Mononuclear cell (primary cell): Measurements from ENCODE around the gene IQCK. TPM values are rescaled to one million over a fixed set of nuclear protein-coding genes. Genes with fewer than 3 reads are reported as not detected.

ENCODE experiments used
- H3K27me3 ChIP-seq: 2 replicates; pipeline ENCODE4 v1.6.0; 2011; ENCODE audit warnings: low read length, control low read depth; ENCODE audit not compliant: insufficient read depth
- H3K4me1 ChIP-seq: 2 replicates; pipeline ENCODE4 v1.5.1; 2011; ENCODE audit warnings: mild to moderate bottlenecking, low read length, control low read depth; ENCODE audit not compliant: insufficient read depth
- H3K4me3 ChIP-seq: 2 replicates; pipeline ENCODE4 v1.5.1; 2011; ENCODE audit warnings: mild to moderate bottlenecking, low read length, moderate library complexity
- H3K9me3 ChIP-seq: 2 replicates; pipeline ENCODE4 v1.5.1; 2011; ENCODE audit warnings: low read depth, mild to moderate bottlenecking, control low read depth, low read length
- total RNA-seq: library from RNA; depleted of rRNA; stranded (reverse); fragments of >200 nt; gene quantifications from one replicate; pipeline ENCODE4 v1.2.3, GENCODE V29; 2012

IQCK gene
- total RNA-seq, 1 donor = 1.9 TPM

DNA sequence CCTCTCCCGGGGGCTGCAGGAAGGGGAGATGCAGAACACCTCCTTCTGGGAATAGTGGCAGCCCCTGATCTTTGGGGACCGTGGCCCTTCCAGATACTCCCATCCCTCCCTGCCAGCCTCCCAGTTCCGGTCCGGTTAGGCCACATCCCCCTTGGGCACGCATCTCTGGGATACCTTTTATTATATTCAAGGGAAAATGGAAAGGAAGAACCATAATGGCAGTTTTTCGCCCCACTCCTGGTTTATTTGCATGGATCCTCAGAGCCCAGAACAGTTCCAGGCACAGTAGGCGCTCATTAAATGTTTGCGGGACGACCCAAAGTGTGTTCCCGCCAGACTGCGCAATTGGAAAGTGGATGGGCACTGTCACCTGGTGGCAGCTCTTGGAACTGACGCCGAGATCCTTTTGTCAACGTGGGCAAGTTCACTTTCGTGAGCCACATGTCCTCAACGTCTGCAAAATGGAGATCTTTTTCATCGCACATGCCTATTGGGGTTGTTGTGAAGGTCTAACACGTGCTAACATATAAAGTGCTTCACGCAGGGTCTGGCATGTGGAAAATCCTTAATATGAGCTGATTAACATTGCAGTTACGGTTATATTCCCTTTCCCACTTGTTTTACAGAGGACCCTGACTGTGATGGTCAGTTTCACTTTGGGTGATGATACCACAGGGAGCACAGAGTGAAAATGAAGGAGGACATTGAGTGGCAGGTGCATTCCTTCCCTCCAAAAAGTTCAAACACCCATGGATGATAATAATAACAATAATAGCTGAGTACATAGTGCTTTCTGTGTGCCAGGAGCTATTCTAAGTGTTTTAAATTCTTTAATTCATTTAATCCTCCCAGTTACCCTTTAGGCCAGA lies 168.2 kb downstream of the IQCK start:
- H3K4me1 ChIP-seq = peaks cover 23% of the 10 kb centered on the region
- peaks cover 33% of the 10 kb centered on the region for H3K27me3 ChIP-seq
- no peak overlapping the region for H3K4me3 ChIP-seq
- H3K9me3 ChIP-seq = no peaks in the 10 kb centered on the region

DNA sequence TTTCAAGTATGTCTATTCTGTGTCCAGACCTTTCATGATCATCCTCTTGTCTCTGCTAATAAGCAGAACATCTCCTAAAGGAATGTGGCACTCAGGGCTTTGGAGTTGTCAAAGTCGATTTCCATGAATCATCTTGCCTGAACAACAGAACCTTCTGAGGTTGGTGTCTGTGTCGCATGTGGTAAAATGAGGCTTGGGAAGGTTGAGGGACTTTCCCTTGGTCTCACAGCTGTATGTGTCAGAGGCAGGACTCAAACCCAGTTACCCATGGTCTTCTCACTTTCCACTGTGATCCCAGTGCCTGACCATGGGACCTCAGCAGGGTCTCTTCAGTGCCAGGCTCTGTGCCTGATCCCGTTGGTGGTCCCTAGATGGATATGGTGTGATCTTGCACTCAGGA lies 170.8 kb downstream of the IQCK start:
- H3K9me3 ChIP-seq = no peaks in the 10 kb centered on the region
- peaks cover 18% of the 10 kb centered on the region for H3K4me1 ChIP-seq
- H3K4me3 ChIP-seq = no peak overlapping the region
- H3K27me3 ChIP-seq = peaks cover 12% of the 10 kb centered on the region

DNA sequence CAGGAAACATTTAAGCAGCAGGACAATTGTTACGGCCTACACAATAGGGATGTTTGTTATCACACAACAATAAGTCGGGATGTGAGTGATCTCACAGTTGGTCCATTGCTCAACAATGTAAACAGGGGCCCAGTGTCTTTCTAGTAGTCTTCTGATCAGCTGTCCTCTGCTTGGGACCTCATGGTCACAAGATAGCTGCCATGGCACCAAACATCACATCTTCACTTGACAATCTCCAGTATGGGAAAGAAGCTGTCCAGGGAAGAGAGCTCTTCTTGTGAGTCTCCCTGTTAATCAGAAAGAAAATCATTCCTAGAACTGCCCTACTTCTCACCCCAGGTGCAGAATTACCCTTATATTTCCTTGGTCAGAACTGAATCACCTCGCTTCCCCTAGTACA lies 172.8 kb downstream of the IQCK start:
- H3K4me3 ChIP-seq = no peak overlapping the region
- peaks cover 3% of the 10 kb centered on the region for H3K27me3 ChIP-seq
- H3K4me1 ChIP-seq = peaks cover 8% of the 10 kb centered on the region
- no peaks in the 10 kb centered on the region for H3K9me3 ChIP-seq

DNA sequence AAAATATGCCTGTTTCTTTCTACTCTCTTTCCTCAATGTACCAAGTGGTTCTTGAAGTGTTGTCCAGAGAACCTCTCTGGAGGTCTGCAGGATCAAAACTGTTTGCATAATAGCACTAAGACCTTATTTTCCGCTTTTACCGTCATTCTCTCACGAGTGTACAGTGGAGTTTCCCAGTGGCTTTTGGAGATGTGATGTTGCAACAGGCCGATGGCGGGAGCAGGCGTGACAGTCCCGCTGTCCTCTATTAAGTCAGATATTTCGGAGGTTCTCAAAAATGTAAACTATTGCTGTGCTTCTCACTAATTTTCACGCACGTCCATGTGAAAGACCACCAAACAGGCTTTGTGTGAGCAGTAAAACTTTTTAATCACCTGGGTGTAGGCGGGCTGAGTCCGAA lies 174.8 kb downstream of the IQCK start:
- H3K9me3 ChIP-seq = no peaks in the 10 kb centered on the region
- no peaks in the 10 kb centered on the region for H3K4me1 ChIP-seq
- no peaks in the 10 kb centered on the region for H3K27me3 ChIP-seq

DNA sequence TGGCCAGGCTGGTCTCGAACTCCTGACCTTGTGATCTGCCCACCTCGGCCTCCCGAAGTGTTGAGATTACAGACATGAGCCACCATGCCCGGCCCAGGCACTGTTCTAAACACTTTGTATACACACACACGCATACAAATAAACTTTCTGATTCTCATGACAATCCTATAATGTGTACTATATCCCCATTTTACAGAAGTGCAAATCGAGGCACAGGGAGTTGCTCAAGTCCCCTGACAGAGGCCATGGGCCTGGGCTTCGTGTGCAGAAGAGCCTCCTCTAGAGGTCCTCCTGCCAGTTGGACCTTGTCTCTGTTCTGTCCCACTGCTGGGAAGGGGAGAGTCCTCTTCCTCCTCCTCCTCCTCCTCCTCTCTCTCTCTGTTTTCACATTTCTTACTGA lies 176.5 kb downstream of the IQCK start:
- Histone ChIP-seq H3K27me3 (no peaks in the 10 kb centered on the region), H3K9me3 (no peaks in the 10 kb centered on the region), H3K4me1 (no peaks in the 10 kb centered on the region), H3K4me3 (no peak overlapping the region)

More for the DNA sequence above, 174.8 kb downstream of the IQCK start:
- H3K4me3 ChIP-seq = no peak overlapping the region

DNA sequence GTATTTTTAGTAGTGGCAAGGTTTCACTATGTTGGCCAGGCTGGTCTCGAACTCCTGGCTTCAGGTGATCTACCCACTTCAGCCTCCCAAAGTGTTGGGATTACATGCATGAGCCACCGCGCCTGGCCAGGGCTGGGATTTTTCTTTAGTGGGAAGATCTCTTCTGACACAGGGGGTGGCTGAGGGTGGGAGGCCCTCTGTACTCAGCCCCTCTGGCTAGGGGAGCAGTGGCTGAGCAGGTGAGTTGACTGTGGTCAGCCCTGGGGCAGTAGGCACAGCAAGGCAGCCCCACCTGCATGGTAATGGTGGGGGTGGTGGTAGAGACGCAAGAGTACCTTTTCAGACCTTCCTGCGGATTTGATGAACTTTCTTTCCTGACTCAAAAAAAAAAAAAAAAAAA lies 178.9 kb downstream of the IQCK start:
- Histone ChIP-seq H3K27me3 (no peaks in the 10 kb centered on the region), H3K9me3 (no peaks in the 10 kb centered on the region), H3K4me3 (no peak overlapping the region), H3K4me1 (no peaks in the 10 kb centered on the region)

GRCh38 chr16:19898166-19898565 lies 180.1 kb downstream of the IQCK start:
- Histone ChIP-seq H3K27me3 (no peaks in the 10 kb centered on the region), H3K9me3 (no peaks in the 10 kb centered on the region), H3K4me3 (no peak overlapping the region), H3K4me1 (no peaks in the 10 kb centered on the region)

DNA sequence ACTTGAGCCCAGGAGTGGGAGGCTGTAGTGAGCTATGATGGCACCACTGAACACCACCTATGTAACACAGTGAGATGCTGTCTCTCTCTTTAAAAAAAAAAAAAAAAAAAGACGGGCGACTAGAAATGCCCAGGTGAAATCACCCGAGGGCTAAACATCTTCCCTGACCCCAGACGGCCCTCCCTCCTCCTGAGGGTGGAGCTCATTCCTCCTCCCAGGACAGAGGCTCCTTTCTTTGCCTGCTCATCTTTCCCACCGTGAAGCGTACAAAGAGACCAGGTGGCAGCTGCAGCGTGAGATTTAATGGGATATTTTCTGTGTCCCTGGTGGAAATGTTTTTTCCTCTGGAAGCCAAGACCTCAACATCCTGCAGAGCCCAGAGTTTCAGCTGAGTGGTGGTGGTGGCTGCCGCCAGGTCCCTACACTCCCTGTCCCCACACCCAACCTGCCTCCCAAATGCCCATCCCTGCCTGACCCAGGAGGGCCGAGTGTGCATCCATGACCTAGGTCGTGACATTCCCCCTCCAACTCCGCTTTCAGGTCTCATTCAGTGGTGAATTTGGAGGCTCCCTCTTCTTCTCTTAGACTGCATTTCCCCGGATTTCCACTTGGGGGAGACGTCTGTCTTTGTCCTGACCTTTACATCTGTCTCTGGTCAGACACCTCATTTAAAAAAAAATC lies 181.0 kb downstream of the IQCK start:
- Histone ChIP-seq H3K4me3 (no peak overlapping the region), H3K4me1 (no peaks in the 10 kb centered on the region), H3K9me3 (no peaks in the 10 kb centered on the region), H3K27me3 (no peaks in the 10 kb centered on the region)

- H3K9me3 ChIP-seq = no peaks in the 10 kb centered on the region
- H3K27me3 ChIP-seq = no peaks in the 10 kb centered on the region
- H3K4me1 ChIP-seq = no peaks in the 10 kb centered on the region
- H3K4me3 ChIP-seq = no peak overlapping the region
Measured at GRCh38 chr16:19899605-19899955, 181.5 kb downstream of the IQCK start.

DNA sequence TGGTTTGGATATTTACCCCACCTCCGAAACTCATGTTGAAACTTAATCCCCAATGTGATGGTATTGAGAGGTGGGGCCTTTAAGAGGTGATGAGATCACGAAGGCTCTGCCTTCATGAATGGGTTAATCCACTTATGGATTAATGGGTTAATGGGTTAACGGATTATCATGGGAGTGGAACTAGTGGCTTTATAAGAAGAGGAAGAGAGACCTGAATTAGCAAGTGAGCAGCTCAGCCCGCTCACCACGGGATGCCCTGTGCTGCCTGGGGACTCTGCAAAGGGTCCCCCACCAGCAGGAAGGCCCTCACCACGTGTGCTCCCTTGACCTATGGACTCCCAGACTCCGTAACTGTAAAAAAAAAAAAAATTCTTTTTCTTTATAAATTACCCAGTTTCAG lies 183.1 kb downstream of the IQCK start:
- Histone ChIP-seq H3K27me3 (no peaks in the 10 kb centered on the region), H3K9me3 (no peaks in the 10 kb centered on the region), H3K4me3 (no peak overlapping the region), H3K4me1 (no peaks in the 10 kb centered on the region)

DNA sequence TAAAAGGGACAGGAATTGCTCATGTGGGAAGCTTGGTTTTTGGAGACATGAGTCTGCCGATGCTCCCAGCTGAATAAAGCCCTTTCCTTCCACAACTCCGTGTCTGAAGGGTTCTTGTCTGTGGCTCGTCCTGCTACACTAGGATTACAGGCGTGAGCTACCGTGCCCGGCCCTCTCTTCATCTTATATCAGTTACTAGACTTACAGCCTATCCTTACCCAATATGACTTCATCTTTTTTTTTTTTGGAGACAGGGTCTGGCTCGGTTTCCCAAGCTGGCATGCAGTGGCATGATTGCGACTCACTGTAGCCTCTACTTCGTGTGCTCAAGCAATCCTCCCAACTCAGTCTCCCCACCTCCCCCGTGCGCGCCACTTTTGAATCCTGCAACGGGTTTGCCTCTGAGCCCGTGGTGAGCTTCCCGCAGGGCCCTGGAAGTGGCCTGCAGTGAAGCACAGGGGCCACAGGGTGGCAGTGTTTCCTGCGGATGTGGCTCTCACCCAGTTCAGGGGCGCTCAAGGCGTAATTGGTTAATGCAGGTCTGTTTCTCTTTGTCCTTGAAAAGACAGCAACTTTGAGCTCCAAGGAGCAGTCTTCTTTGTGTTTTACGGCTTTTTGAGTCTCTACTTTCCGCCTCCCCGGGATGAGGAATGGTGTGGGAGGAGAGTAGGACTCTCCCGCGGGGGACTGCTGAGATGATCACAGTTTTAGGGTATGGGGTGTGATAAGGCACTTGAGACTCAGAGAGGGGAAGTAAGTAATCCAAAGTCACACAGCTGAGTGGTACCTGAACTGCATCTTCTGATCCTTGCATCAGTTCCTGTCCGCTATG lies 189.3 kb downstream of the IQCK start:
- no peaks in the 10 kb centered on the region for H3K9me3 ChIP-seq
- H3K4me3 ChIP-seq = no peak overlapping the region
- H3K4me1 ChIP-seq = peaks cover 4% of the 10 kb centered on the region
- H3K27me3 ChIP-seq = no peaks in the 10 kb centered on the region

Other genes with a start within 250 kb of the IQCK start
- 53.1 TPM for gene GDE1, start 196.2 kb upstream of the IQCK start, total RNA-seq
- 12.9 TPM for gene CCP110, start 194.3 kb upstream of the IQCK start, total RNA-seq
- gene VPS35L, start 162.6 kb upstream of the IQCK start, total RNA-seq = 29.4 TPM
- gene KNOP1, start within 50 bp of the IQCK start, total RNA-seq = 3.3 TPM
- 0.21 TPM for gene GPRC5B, start 166.6 kb downstream of the IQCK start, total RNA-seq